Left forelimb (tissue), 1 donor: ENCODE results near the gene TM4SF18.

Experiments used
- DNase-seq: peaks from one replicate; pipeline ENCODE4 v3.0.0-alpha.2; 2018; ENCODE audit warnings: low spot score

TM4SF18 gene

GRCh38 chr3:149330609-149331331 lies 2.7 kb downstream of the TM4SF18 start:
- no peak for DNase-seq

- DNase-seq = no peak
Observed at GRCh38 chr3:149327156-149327555, 6.3 kb downstream of the TM4SF18 start.

- no peak for DNase-seq
Observed at GRCh38 chr3:149325581-149325980, 7.9 kb downstream of the TM4SF18 start.

GRCh38 chr3:149324332-149324731 lies 9.1 kb downstream of the TM4SF18 start:
- no peak for DNase-seq

GRCh38 chr3:149321640-149322039 lies 11.8 kb downstream of the TM4SF18 start:
- DNase-seq = no peak

- DNase-seq = no peak
Observed at GRCh38 chr3:149321136-149321535, 12.3 kb downstream of the TM4SF18 start.

GRCh38 chr3:149319750-149320149 lies 13.7 kb downstream of the TM4SF18 start:
- no peak for DNase-seq

- no peak for DNase-seq
Observed at GRCh38 chr3:149317072-149317471, 16.4 kb downstream of the TM4SF18 start.

GRCh38 chr3:149316437-149316836 lies 17.0 kb downstream of the TM4SF18 start:
- DNase-seq = no peak

- no peak for DNase-seq
Observed at GRCh38 chr3:149315694-149316093, 17.7 kb downstream of the TM4SF18 start.

GRCh38 chr3:149314807-149315578 lies 18.4 kb downstream of the TM4SF18 start:
- DNase-seq = no peak

- DNase-seq = no peak
Observed at GRCh38 chr3:149313542-149313941, 19.9 kb downstream of the TM4SF18 start.

- DNase-seq = no peak
Observed at GRCh38 chr3:149310796-149311534, 22.5 kb downstream of the TM4SF18 start.

- no peak for DNase-seq
Observed at GRCh38 chr3:149307435-149307783, 26.0 kb downstream of the TM4SF18 start.

GRCh38 chr3:149306751-149307434 lies 26.5 kb downstream of the TM4SF18 start:
- DNase-seq = no peak

GRCh38 chr3:149305376-149305775 lies 28.1 kb downstream of the TM4SF18 start:
- DNase-seq = no peak

GRCh38 chr3:149299938-149300801 lies 33.3 kb downstream of the TM4SF18 start:
- no peak for DNase-seq

- no peak for DNase-seq
Observed at GRCh38 chr3:149296972-149297371, 36.5 kb downstream of the TM4SF18 start.

- DNase-seq = no peak
Observed at GRCh38 chr3:149292666-149293065, 40.8 kb downstream of the TM4SF18 start.

- DNase-seq = no peak
Observed at GRCh38 chr3:149291178-149291577, 42.3 kb downstream of the TM4SF18 start.

- DNase-seq = no peak
Observed at GRCh38 chr3:149288655-149289054, 44.8 kb downstream of the TM4SF18 start.
